Duodenal mucosa (tissue), 2 donors: ENCODE data around the gene ECE2.

Experiments
- H3K27ac ChIP-seq: one replicate; pipeline ENCODE4 v1.7.0; 2013; ENCODE audit warnings: low read depth, low read length
- H3K27me3 ChIP-seq, 2 donors: one replicate each; pipeline ENCODE4 v1.7.0; 2013; ENCODE audit warnings: low read length in 2 of 2, control low read depth in 1 of 2; ENCODE audit not compliant: insufficient read depth in 2 of 2, control insufficient read depth in 1 of 2
- H3K36me3 ChIP-seq, 2 donors: one replicate each; pipeline ENCODE4 v1.7.0; 2013; ENCODE audit warnings: low read length in 2 of 2, control low read depth in 1 of 2; ENCODE audit not compliant: insufficient read depth in 2 of 2, control insufficient read depth in 1 of 2
- H3K4me1 ChIP-seq, 2 donors: one replicate each; pipeline ENCODE4 v1.7.0; 2013; ENCODE audit warnings: low read length in 2 of 2, control low read depth in 1 of 2; ENCODE audit not compliant: insufficient read depth in 2 of 2, control insufficient read depth in 1 of 2
- H3K4me3 ChIP-seq, 2 donors: one replicate each; pipeline ENCODE4 v1.7.0; 2013; ENCODE audit warnings: low read length in 2 of 2, low read depth in 1 of 2
- H3K9ac ChIP-seq, 2 donors: one replicate each; pipeline ENCODE4 v1.7.0; 2013; ENCODE audit warnings: low read length in 2 of 2, low read depth in 1 of 2
- H3K9me3 ChIP-seq, 2 donors: one replicate each; pipeline ENCODE4 v1.7.0; 2013; ENCODE audit warnings: low read length in 2 of 2, control low read depth in 1 of 2; ENCODE audit not compliant: control insufficient read depth in 1 of 2

ECE2 gene

DNA sequence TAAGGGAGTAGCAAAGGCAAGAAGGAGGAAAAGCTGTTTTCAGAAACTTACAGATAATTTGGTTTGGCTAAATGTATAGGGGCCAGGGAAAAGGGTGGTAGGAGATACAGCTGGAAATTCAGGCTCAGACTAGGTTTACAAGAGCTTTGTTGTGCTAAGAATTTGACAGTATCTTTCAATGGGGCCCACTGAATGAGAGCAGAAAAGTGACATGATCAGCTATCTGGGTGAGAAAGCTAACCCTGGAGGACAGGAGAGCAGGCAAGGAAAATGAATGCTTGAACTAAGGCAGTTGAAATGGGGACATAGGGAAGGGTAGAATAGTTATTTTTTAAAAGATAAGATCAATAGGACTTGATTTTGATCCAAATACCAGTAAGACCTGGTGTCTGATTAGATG is 35.8 kb downstream of the ECE2 start:
- Histone ChIP-seq H3K27ac (no peak overlapping the region), H3K36me3 (peaks cover 10 to 19% of the 10 kb centered on the region in 2 donors), H3K27me3 (no peaks in the 10 kb centered on the region), H3K9ac (no peak overlapping the region), H3K9me3 (no peaks in the 10 kb centered on the region), H3K4me3 (no peak overlapping the region), H3K4me1 (peaks cover 3 to 8% of the 10 kb centered on the region in 2 donors)

DNA sequence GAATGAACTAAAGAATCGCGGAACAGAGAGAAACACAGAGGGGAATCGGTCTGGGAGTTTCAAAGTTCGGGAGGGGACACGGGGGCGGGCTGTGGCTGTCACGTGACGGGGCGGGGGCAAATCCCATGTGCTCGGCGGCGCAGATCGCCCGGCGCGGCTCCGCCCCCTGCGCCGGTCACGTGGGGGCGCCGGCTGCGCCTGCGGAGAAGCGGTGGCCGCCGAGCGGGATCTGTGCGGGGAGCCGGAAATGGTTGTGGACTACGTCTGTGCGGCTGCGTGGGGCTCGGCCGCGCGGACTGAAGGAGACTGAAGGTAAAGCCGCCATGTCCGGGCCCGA is 38.5 kb downstream of the ECE2 start, which contains the start of gene EIF4G1:
Gene EIF4G1, plus strand, starts transcription at position 244 of the 337 bp plus-strand sequence. CDS start 1,191 bp downstream, outside the sequence.
- H3K9ac ChIP-seq = peak within 1 kb of the TSS; percentile 67 to 99
- H3K9me3 ChIP-seq = no peaks in the 10 kb centered on the region
- peaks cover 22 to 32% of the 10 kb centered on the region in 2 donors for H3K4me1 ChIP-seq
- peak within 1 kb of the TSS; percentile 94 for H3K27ac ChIP-seq
- peaks cover under 1 to 23% of the 10 kb centered on the region in 2 donors for H3K36me3 ChIP-seq
- peak within 1 kb of the TSS; percentile 77 to 93 for H3K4me3 ChIP-seq
- H3K27me3 ChIP-seq = no peaks in the 10 kb centered on the region

DNA sequence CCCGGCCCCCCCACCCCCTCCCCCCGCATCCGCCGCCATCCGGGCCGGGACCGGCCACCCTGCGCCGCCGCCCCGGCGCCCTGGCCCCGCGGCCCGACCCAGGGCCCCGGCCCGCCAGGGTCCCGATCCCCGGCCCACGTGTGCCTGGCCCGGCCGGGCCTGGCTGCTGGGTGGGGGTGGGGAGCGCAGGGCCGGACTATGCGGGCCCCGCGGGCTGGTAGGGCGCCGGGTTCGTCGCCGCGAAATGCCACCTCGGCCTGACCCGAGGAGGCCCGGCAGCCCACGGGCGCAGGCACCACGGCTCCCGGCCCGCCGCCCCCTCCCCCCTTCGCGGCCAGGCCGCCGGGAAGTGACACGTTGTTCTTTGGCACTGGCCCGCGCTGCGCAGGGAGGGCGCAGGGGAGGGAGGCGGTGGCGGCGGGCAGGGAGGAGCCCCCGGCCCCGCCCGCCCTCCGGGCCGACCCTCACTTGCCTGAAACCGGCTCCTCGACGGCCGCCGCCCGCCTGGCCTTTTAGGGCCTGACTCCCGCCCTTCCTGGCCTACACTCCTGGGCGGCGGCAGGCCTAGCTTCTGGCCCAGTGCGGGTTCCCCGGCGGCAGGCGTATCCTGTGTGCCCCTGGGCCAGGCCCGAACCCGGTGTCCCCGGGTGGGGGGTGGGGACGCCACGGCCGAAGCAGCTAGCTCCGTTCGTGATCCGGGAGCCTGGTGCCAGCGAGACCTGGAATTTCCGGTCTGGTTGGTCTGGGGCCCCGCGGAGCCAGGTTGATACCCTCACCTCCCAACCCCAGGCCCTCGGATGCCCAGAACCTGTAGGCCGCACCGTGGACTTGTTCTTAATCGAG is 39.1 kb downstream of the ECE2 start:
- H3K4me1 ChIP-seq = peaks cover 28 to 37% of the 10 kb centered on the region in 2 donors
- no peaks in the 10 kb centered on the region for H3K9me3 ChIP-seq
- H3K36me3 ChIP-seq = peaks cover 4 to 26% of the 10 kb centered on the region in 2 donors
- H3K4me3 ChIP-seq = peak overlapping the region; percentile 77 to 93
- peak overlapping the region; percentile 67 to 99 for H3K9ac ChIP-seq
- peak overlapping the region; percentile 94 for H3K27ac ChIP-seq
- no peaks in the 10 kb centered on the region for H3K27me3 ChIP-seq

DNA sequence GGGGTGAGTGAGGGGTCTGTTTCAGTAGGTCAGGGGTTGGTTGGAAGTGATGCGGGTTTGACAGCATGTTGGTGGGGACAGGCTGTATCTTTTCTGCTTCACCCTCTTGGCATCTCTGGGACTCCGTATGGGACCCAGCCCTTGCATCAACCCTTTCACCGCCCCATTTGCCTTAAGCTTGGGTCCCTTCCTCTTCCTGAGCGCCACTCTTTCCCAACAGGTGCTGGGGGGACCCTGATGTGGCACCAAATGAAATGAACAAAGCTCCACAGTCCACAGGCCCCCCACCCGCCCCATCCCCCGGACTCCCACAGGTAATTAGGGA is 39.7 kb downstream of the ECE2 start:
- Histone ChIP-seq H3K4me3 (peak overlapping the region; percentile 77 to 93), H3K27ac (peak overlapping the region; percentile 94), H3K9ac (peak overlapping the region; percentile 67 to 99), H3K36me3 (peaks cover 5 to 30% of the 10 kb centered on the region in 2 donors), H3K4me1 (peaks cover 33 to 42% of the 10 kb centered on the region in 2 donors), H3K9me3 (no peaks in the 10 kb centered on the region), H3K27me3 (no peaks in the 10 kb centered on the region)

DNA sequence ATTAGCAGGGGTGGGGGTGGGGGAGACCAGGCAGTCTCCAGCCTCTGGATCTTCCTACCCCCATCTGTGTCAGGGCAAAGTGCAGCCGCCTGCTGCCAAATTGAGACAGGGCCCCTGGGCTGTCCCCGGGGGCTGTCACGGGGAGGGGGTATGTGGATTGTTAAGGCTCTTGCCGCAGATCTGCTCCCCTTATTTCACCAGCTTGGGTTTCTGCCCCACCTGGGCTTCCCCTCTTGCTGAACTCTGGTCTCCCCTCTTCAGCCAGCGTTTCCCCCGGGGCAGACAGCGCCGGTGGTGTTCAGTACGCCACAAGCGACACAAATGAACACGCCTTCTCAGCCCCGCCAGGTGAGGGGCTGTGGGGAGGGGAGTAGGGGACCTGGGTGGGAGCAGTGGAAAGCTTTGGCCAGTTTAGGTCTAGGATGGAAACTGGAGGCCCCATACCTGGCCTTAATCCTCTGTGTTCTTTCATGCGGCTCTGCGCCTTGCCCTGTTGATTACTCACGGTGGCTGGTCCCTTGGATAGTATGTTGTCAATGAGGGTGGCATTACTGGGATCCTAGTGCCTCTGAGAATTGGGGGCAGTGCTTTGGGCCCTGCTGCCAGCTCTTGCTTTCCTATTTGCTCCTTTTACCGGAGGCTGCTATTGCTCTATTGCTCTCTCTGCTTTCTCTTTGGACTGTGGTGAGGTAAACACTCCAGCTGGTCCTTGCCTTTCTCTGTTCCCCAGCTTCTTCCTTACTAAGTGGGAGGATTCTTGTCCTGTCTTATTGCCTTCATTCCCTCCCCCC is 40.2 kb downstream of the ECE2 start:
- peak overlapping the region; percentile 94 for H3K27ac ChIP-seq
- peak overlapping the region; percentile 77 to 93 for H3K4me3 ChIP-seq
- peaks cover 11 to 36% of the 10 kb centered on the region in 2 donors for H3K36me3 ChIP-seq
- peaks cover 38 to 42% of the 10 kb centered on the region in 2 donors for H3K4me1 ChIP-seq
- no peaks in the 10 kb centered on the region for H3K27me3 ChIP-seq
- no peaks in the 10 kb centered on the region for H3K9me3 ChIP-seq
- H3K9ac ChIP-seq = peak overlapping the region; percentile 67 to 99

DNA sequence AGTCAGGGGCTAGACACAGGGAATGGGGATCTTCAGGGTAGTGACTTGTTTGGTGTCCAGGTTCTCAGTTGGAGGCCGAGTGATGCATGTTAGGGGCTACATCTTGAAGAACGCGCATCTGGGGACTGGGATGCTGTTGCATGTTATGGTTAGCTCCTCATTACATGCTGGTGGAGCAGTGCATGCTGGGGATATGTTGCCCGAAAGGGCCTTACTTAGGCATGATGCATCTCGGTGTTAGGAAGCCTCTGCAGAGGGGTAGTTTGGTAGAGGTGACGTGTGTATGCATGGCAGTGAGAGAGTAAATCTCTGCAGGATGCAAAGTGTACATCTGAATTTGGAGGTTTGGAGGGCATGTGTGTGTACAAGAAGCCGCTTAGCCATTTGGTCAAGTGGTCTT is 41.0 kb downstream of the ECE2 start:
- no peaks in the 10 kb centered on the region for H3K9me3 ChIP-seq
- H3K4me1 ChIP-seq = peaks cover 38 to 42% of the 10 kb centered on the region in 2 donors
- no peak overlapping the region for H3K27ac ChIP-seq
- H3K36me3 ChIP-seq = peaks cover 18 to 43% of the 10 kb centered on the region in 2 donors
- H3K27me3 ChIP-seq = no peaks in the 10 kb centered on the region
- H3K9ac ChIP-seq = peak overlapping the region; percentile 9 to 99
- H3K4me3 ChIP-seq = peak overlapping the region; percentile 77 to 93

DNA sequence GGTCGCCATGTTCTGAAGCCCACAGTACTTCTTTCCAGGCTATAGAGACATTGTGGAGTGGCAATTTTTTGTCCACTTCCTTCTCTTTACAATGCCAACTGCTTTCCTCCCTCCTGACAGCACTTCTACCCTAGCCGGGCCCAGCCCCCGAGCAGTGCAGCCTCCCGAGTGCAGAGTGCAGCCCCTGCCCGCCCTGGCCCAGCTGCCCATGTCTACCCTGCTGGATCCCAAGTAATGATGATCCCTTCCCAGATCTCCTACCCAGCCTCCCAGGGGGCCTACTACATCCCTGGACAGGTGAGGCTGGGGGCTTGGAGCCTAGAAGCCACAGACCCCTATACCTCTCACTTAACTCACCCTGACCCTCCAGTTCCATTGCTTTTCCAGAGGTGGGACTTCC is 41.4 kb downstream of the ECE2 start:
- Histone ChIP-seq H3K27ac (no peak overlapping the region), H3K27me3 (no peaks in the 10 kb centered on the region), H3K4me1 (peaks cover 38 to 42% of the 10 kb centered on the region in 2 donors), H3K9me3 (no peaks in the 10 kb centered on the region), H3K9ac (peak overlapping the region; percentile 9 to 99), H3K4me3 (peak overlapping the region; percentile 77 to 93), H3K36me3 (peaks cover 22 to 47% of the 10 kb centered on the region in 2 donors)

DNA sequence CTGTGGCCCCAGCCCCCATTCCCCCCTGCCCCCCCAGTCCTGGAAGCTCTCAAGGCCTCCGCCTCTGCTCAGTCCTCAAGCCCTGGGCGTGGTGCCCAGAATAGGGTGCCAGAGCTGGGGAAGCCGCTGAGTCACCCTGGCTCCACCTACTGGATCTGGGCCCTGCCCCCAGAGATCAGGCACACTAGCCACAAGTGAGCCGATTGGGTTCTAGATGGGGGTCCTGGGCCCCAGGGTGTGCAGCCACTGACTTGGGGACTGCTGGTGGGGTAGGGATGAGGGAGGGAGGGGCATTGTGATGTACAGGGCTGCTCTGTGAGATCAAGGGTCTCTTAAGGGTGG is 44.3 kb downstream of the ECE2 start:
- H3K27ac ChIP-seq = peak overlapping the region; percentile 23
- H3K9me3 ChIP-seq = no peaks in the 10 kb centered on the region
- H3K27me3 ChIP-seq = no peaks in the 10 kb centered on the region
- peaks cover 38 to 42% of the 10 kb centered on the region in 2 donors for H3K4me1 ChIP-seq
- H3K36me3 ChIP-seq = peaks cover 47 to 76% of the 10 kb centered on the region in 2 donors
- no peak overlapping the region for H3K4me3 ChIP-seq
- no peak overlapping the region for H3K9ac ChIP-seq

DNA sequence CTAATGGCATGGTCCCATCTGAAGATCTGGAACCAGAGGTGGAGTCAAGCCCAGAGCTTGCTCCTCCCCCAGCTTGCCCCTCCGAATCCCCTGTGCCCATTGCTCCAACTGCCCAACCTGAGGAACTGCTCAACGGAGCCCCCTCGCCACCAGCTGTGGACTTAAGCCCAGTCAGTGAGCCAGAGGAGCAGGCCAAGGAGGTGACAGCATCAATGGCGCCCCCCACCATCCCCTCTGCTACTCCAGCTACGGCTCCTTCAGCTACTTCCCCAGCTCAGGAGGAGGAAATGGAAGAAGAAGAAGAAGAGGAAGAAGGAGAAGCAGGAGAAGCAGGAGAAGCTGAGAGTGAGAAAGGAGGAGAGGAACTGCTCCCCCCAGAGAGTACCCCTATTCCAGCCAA is 45.8 kb downstream of the ECE2 start:
- Histone ChIP-seq H3K27me3 (no peaks in the 10 kb centered on the region), H3K36me3 (peaks cover 63 to 91% of the 10 kb centered on the region in 2 donors), H3K9ac (no peak overlapping the region), H3K4me1 (peaks cover 34% of the 10 kb centered on the region in 2 donors), H3K9me3 (no peaks in the 10 kb centered on the region), H3K27ac (no peak overlapping the region), H3K4me3 (no peak overlapping the region)
